HL-60 (cell line): ENCODE measurements around the gene PADI4.

Experiments
- DNase-seq, 2 experiments: peaks; one replicate each; pipeline ENCODE4 v3.0.0-alpha.2; 2010 to 2020; ENCODE audit warnings: low read depth in 1 of 2, low spot score in 1 of 2
- H3K27ac ChIP-seq: fragments of 250-450 bp; sonication (Bioruptor Pico); replicated peaks from 2 replicates; pipeline ENCODE4 v1.5.1; 2020; ENCODE audit warnings: mild to moderate bottlenecking, moderate library complexity
- H3K27me3 ChIP-seq: fragments of 250-450 bp; sonication (Bioruptor Pico); 2 replicates; pipeline ENCODE4 v1.5.1; 2021; ENCODE audit warnings: mild to moderate bottlenecking, moderate library complexity; ENCODE audit not compliant: insufficient read depth, poor library complexity, severe bottlenecking
- H3K4me3 ChIP-seq: replicated peaks from 2 replicates; pipeline ENCODE4 v1.5.1; 2011; ENCODE audit warnings: mild to moderate bottlenecking, control low read depth, low read length; ENCODE audit not compliant: insufficient read depth
- GABPA ChIP-seq: IDR thresholded peaks from 2 replicates; pipeline ENCODE4 v1.6.1; 2012; ENCODE audit warnings: low read depth
- POLR2AphosphoS5 ChIP-seq: IDR thresholded peaks from 2 replicates; pipeline ENCODE4 v1.6.1; 2012; ENCODE audit warnings: low read depth
- SPI1 ChIP-seq: IDR thresholded peaks from 2 replicates; pipeline ENCODE4 v1.6.1; 2012; ENCODE audit warnings: low read depth, mild to moderate bottlenecking, borderline replicate concordance
- TF ChIP-seq, protein P1 (sequence below): IDR thresholded peaks from 2 replicates; pipeline ENCODE4 v1.6.1; 2012; ENCODE audit warnings: low read depth; ENCODE audit not compliant: insufficient replicate concordance
- TF ChIP-seq, protein P2 (sequence below): IDR thresholded peaks from one replicate; pipeline ENCODE4 v1.5.1; 2011; ENCODE audit warnings: low read length, control low read depth, inconsistent platforms; ENCODE audit not compliant: insufficient read depth

PADI4 gene

DNA sequence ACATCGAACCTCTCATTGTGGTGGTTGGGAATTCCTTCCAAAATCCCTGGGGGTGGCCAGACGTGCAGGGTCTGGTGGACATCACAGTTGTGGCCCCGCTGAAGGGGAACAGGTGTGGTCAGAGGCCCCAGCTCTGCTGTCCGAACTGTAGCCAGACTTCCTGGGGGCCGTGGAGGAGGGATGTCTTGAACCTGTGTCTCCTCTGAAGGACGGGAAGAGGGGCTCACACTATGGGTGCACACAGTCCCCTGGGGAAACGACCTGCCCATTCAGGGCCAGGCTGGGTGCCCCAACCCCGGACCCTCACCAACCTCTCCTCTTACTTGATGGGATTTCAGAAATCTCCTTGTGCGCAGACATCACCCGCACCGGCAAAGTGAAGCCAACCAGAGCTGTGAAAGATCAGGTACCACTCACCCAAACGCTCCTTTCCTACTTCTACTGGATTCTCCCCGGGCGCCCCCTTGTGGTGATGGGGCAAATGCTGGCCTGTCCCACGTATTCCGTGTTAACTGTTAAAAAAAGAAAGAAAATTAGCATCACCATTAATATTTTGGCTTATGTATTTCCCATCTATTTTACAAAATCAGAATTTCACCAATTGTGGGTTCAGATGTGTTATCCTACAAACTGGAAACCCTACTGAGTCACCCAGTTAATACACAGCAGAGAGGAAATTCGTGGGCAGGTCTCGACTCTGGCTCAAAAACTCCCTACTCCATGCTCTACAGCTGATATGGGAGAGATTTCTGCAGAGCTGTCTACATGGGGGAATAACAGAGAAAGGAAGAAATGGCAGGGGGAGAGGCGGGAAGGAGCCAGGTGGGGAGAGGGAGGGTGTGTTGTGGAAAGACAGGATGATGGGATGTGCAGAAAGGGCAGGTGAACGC is 28.1 kb downstream of the PADI4 start:
- Histone ChIP-seq H3K4me3 (no peak overlapping the region), H3K27ac (no peak overlapping the region), H3K27me3 (no peaks in the 10 kb centered on the region)
- TF ChIP-seq, protein P1, sequence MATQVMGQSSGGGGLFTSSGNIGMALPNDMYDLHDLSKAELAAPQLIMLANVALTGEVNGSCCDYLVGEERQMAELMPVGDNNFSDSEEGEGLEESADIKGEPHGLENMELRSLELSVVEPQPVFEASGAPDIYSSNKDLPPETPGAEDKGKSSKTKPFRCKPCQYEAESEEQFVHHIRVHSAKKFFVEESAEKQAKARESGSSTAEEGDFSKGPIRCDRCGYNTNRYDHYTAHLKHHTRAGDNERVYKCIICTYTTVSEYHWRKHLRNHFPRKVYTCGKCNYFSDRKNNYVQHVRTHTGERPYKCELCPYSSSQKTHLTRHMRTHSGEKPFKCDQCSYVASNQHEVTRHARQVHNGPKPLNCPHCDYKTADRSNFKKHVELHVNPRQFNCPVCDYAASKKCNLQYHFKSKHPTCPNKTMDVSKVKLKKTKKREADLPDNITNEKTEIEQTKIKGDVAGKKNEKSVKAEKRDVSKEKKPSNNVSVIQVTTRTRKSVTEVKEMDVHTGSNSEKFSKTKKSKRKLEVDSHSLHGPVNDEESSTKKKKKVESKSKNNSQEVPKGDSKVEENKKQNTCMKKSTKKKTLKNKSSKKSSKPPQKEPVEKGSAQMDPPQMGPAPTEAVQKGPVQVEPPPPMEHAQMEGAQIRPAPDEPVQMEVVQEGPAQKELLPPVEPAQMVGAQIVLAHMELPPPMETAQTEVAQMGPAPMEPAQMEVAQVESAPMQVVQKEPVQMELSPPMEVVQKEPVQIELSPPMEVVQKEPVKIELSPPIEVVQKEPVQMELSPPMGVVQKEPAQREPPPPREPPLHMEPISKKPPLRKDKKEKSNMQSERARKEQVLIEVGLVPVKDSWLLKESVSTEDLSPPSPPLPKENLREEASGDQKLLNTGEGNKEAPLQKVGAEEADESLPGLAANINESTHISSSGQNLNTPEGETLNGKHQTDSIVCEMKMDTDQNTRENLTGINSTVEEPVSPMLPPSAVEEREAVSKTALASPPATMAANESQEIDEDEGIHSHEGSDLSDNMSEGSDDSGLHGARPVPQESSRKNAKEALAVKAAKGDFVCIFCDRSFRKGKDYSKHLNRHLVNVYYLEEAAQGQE, result no peak
- TF ChIP-seq, protein P2, sequence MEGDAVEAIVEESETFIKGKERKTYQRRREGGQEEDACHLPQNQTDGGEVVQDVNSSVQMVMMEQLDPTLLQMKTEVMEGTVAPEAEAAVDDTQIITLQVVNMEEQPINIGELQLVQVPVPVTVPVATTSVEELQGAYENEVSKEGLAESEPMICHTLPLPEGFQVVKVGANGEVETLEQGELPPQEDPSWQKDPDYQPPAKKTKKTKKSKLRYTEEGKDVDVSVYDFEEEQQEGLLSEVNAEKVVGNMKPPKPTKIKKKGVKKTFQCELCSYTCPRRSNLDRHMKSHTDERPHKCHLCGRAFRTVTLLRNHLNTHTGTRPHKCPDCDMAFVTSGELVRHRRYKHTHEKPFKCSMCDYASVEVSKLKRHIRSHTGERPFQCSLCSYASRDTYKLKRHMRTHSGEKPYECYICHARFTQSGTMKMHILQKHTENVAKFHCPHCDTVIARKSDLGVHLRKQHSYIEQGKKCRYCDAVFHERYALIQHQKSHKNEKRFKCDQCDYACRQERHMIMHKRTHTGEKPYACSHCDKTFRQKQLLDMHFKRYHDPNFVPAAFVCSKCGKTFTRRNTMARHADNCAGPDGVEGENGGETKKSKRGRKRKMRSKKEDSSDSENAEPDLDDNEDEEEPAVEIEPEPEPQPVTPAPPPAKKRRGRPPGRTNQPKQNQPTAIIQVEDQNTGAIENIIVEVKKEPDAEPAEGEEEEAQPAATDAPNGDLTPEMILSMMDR, result peak; percentile 86
- peak; percentile 35 to 82 for DNase-seq

DNA sequence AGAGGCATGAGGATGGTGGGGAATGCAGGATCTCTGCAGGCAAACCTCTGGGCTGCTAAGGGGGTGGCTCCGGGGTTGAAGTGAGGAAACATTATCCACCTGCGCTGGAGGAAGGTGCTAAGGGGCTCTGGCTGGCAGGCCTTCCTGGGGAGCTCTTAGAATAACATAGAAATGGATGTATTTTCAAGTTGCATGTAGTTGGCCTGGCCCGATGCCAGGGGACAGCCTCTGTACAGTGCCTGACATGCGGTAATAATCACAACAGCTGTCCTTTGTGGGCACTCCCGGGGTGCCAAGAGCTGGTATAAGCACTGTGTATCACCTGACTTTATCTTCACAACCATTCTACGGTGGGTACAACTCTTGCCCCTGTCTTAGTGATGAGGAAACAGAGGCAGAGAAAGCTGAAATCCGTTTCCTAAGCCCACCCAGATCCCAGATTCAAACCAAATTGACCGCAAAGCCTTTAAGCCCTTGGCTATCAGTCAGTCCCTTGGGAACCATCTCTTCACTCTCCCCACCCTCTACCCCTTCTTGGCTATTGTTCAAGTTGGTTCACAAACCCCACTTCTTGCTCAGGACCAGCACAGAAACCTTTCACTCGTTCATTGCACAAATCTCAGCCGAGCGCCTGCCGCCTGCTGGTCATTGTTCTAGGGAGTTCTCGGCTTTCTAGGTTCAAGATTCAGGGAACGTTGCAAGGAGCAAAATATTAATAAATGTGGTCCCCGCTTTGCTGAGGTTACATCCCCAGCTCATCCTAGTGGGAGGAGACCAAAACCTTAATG is 30.9 kb downstream of the PADI4 start:
- H3K4me3 ChIP-seq, result no peak overlapping the region
- no peak for DNase-seq
- TF ChIP-seq, protein P1, result no peak
- TF ChIP-seq GABPA (no peak), POLR2AphosphoS5 (no peak), SPI1 (no peak)
- TF ChIP-seq, protein P2, result no peak
- H3K27ac ChIP-seq, result no peak overlapping the region
- no peaks in the 10 kb centered on the region for H3K27me3 ChIP-seq

DNA sequence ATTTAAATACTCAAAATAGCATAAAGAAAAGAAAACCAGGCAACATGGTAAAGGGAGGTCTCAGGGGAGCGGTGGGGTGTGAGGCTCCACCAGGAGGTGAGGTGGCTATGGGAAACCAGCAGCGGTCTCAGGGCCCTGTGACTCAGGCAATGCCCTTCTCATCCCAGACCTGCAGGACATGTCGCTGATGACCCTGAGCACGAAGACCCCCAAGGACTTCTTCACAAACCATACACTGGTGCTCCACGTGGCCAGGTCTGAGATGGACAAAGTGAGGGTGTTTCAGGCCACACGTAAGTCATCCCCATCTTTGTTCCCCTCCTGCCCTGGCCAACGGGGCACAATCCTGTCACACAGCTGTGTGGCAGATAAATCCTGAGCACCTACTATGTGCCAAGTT is 31.5 kb downstream of the PADI4 start:
- H3K27me3 ChIP-seq, result no peaks in the 10 kb centered on the region
- TF ChIP-seq, protein P1, result no peak
- TF ChIP-seq GABPA (no peak), POLR2AphosphoS5 (no peak), SPI1 (no peak)
- TF ChIP-seq, protein P2, result no peak
- no peak overlapping the region for H3K4me3 ChIP-seq
- no peak overlapping the region for H3K27ac ChIP-seq
- DNase-seq, result no peak
